Type B pancreatic cell (in vitro differentiated cells): ENCODE data around the gene BBS9. TPM values are rescaled to one million over a fixed set of nuclear protein-coding genes. Genes with fewer than 3 reads are reported as not detected.

Experiments used
- DNase-seq: peaks from one replicate; pipeline ENCODE4 v3.0.0; 2021; ENCODE audit warnings: mixed read lengths; ENCODE audit not compliant: unreplicated experiment; ENCODE audit errors: extremely low spot score
- H3K27ac Mint-ChIP-seq: 2 replicates; pipeline ENCODE4 v1.8.0; 2021; ENCODE audit warnings: mild to moderate bottlenecking, mixed read lengths
- H3K27me3 Mint-ChIP-seq: 2 replicates; pipeline ENCODE4 v1.8.0; 2021; ENCODE audit warnings: mixed read lengths
- H3K36me3 Mint-ChIP-seq: 2 replicates; pipeline ENCODE4 v1.8.0; 2021; ENCODE audit warnings: mixed read lengths
- H3K4me1 Mint-ChIP-seq: one replicate; pipeline ENCODE4 v1.8.0; 2021; ENCODE audit warnings: mixed read lengths; ENCODE audit not compliant: unreplicated experiment
- H3K4me3 Mint-ChIP-seq: 2 replicates; pipeline ENCODE4 v1.8.0; 2021; ENCODE audit warnings: mild to moderate bottlenecking, mixed read lengths
- H3K9me3 Mint-ChIP-seq: 2 replicates; pipeline ENCODE4 v1.8.0; 2021; ENCODE audit warnings: mixed read lengths
- total RNA-seq: library from RNA; stranded (reverse); gene quantifications from 2 replicates; pipeline ENCODE4 v1.2.1, GENCODE V29; 2021; ENCODE audit warnings: low replicate concordance
- TF ChIP-seq, protein P1 (sequence below): fragments of 200-600 bp; sonication (generic); conservative IDR thresholded peaks from 2 replicates; pipeline ENCODE4 v1.5.0; 2021; ENCODE audit warnings: antibody characterized with exemption, mild to moderate bottlenecking

BBS9 gene
- total RNA-seq, 1 donor from 2014 or later = 19.7 TPM

DNA sequence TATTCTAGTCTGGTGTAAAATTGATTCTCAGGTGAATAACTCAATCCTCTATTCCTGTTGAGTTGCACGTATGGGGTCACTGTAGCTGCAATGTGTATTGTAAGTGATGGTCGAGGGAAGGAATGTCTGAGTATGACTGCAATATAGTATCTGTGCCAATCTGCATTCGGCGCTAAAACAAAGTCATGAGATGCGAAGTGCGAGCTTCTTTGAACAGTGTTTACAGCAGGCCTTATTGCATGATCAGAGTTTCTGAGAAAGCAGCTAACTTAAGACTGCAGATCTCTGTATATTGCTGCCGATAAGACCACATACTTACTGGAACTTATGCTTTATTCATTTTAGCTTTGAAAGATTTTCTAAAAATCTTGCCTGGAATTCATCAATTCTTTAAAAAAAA is 434.3 kb downstream of the BBS9 start:
- Mint-ChIP-seq H3K4me3 (no peak overlapping the region), H3K27me3 (no peaks in the 10 kb centered on the region), H3K36me3 (no peaks in the 10 kb centered on the region), H3K9me3 (no peaks in the 10 kb centered on the region), H3K27ac (no peak overlapping the region), H3K4me1 (no peaks in the 10 kb centered on the region)
- no peak for DNase-seq
- TF ChIP-seq, protein P1, sequence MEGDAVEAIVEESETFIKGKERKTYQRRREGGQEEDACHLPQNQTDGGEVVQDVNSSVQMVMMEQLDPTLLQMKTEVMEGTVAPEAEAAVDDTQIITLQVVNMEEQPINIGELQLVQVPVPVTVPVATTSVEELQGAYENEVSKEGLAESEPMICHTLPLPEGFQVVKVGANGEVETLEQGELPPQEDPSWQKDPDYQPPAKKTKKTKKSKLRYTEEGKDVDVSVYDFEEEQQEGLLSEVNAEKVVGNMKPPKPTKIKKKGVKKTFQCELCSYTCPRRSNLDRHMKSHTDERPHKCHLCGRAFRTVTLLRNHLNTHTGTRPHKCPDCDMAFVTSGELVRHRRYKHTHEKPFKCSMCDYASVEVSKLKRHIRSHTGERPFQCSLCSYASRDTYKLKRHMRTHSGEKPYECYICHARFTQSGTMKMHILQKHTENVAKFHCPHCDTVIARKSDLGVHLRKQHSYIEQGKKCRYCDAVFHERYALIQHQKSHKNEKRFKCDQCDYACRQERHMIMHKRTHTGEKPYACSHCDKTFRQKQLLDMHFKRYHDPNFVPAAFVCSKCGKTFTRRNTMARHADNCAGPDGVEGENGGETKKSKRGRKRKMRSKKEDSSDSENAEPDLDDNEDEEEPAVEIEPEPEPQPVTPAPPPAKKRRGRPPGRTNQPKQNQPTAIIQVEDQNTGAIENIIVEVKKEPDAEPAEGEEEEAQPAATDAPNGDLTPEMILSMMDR = no peak

DNA sequence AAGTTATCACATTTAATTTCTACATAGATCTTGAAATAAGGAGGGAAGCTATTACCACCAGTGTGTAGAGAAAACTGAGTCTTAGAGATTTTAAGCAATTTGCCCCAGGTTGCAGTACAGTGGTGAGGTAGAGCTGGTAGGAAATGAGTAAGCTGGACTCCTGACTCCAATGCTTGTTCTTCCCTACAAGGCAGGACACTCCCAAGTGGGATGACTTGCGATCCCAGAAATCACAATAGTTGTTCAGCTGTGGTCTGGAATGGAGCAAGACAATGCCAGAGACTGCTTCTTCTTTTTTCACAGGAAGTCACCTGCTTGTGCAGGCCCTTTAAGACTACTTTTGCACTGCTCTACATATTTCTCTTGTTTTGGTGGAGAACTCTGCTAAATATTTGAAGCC is 448.8 kb downstream of the BBS9 start:
- no peaks in the 10 kb centered on the region for H3K27me3 Mint-ChIP-seq
- H3K9me3 Mint-ChIP-seq = no peaks in the 10 kb centered on the region
- TF ChIP-seq, protein P1 = no peak
- no peaks in the 10 kb centered on the region for H3K4me1 Mint-ChIP-seq
- peaks cover 6% of the 10 kb centered on the region for H3K36me3 Mint-ChIP-seq
- DNase-seq = no peak
- no peak overlapping the region for H3K4me3 Mint-ChIP-seq
- no peak overlapping the region for H3K27ac Mint-ChIP-seq

DNA sequence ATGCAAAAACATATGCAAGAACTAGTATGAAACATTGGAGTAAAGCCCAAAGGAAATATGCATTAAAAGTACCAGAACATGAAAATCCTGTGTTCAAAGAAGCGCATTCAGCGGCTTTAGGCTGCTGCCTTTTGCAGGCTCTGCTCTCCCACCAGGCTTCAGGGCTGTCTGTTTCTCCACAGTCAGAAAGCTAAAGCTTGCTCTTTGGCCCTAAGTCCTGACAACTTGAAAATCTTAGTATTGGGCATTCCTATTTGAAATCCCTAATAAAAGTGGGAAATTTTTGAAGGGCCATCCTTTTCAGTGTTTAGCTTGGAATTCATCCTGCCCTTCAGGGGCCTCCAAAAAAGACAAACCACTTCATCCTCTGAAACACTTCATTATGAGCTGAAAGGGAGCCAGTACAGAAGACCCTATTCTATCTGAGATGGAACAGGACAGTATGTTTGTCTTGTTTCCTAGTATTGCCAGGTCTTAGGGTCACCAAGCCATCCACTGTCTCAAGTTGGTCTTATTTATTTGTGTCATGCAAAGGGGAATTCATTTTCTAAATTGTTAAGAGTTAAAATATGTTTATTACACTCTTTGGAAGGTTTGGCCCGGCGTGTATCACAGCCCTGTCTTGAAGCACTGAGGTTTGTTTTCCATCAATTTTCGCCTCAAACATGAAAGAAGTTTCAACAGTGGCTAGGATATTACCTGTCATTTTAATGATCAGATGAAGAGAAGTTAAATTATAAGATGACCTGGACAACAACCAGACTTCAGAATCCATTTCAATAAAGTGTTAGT is 449.7 kb downstream of the BBS9 start:
- Mint-ChIP-seq H3K36me3 (peaks cover 6% of the 10 kb centered on the region), H3K27ac (no peak overlapping the region), H3K4me3 (no peak overlapping the region), H3K27me3 (no peaks in the 10 kb centered on the region), H3K4me1 (no peaks in the 10 kb centered on the region), H3K9me3 (no peaks in the 10 kb centered on the region)
- TF ChIP-seq, protein P1 = no peak
- DNase-seq = no peak

DNA sequence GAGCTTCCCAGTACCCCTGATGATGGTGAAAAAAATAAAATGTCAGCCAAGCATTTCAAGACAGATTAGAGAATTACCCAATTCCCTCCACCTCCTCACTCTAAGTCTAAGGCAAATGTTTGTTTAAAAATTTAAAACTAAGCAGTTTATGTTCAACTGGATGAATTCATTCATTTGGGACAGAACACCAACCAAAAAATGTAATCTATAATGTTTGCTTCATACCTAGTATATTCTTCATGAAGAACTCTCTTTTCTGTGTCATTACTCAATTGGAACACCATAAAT is 450.3 kb downstream of the BBS9 start:
- no peak for DNase-seq
- no peak overlapping the region for H3K4me3 Mint-ChIP-seq
- H3K36me3 Mint-ChIP-seq = peaks cover 6% of the 10 kb centered on the region
- H3K9me3 Mint-ChIP-seq = no peaks in the 10 kb centered on the region
- H3K27ac Mint-ChIP-seq = no peak overlapping the region
- no peaks in the 10 kb centered on the region for H3K4me1 Mint-ChIP-seq
- TF ChIP-seq, protein P1 = no peak
- no peaks in the 10 kb centered on the region for H3K27me3 Mint-ChIP-seq

DNA sequence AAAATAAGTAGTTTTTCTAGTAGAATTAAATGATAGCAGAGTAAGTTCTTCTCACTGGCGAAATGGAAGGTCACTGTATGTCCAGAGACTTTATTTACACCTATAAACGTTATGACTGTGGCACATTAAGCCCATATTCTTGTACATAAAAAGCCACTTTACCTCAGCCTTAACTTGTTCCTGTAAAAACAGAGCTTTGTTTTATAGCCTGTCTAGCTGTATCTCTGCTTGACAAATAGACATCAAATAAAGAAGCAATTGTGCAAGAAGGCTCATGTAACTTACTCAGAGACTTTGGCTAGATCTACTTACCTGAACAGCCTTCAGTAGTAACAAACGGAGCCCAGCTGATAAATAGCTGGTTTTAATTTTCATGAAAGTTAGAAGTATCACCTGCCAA is 451.9 kb downstream of the BBS9 start:
- Mint-ChIP-seq H3K27ac (no peak overlapping the region), H3K9me3 (no peaks in the 10 kb centered on the region), H3K4me1 (no peaks in the 10 kb centered on the region), H3K36me3 (peaks cover 2% of the 10 kb centered on the region), H3K27me3 (no peaks in the 10 kb centered on the region), H3K4me3 (no peak overlapping the region)
- no peak for DNase-seq
- TF ChIP-seq, protein P1 = no peak
